ENCODE results near the gene SLC16A1.
"Not testable (repeated sequence)": the region's sequence is repeated elsewhere in the genome, so short reads cannot be mapped to it uniquely, and the experiment has no call there.

SLC16A1 gene

GRCh38 chr1:112923234-112923958 lies 32.6 kb downstream of the SLC16A1 start:
- DNase-seq, result no peak

GRCh38 chr1:112911506-112912220 lies 44.3 kb downstream of the SLC16A1 start:
- DNase-seq, result no peak

GRCh38 chr1:112909847-112910246 lies 46.1 kb downstream of the SLC16A1 start:
- no peak for DNase-seq

- no peak for DNase-seq
These were observed 49.8 kb downstream of the SLC16A1 start for GRCh38 chr1:112906150-112906698.

- no peak for DNase-seq
These were observed 50.4 kb downstream of the SLC16A1 start for GRCh38 chr1:112905395-112906149.

GRCh38 chr1:112904831-112905261 lies 51.1 kb downstream of the SLC16A1 start:
- no peak for DNase-seq

GRCh38 chr1:112904071-112904830 lies 51.7 kb downstream of the SLC16A1 start:
- DNase-seq, result no peak

- DNase-seq, result no peak
These were observed 53.8 kb downstream of the SLC16A1 start for GRCh38 chr1:112902221-112902620.

- no peak for DNase-seq
These were observed 54.6 kb downstream of the SLC16A1 start for GRCh38 chr1:112901387-112901786.

GRCh38 chr1:112896783-112897182 lies 59.2 kb downstream of the SLC16A1 start:
- DNase-seq, result no peak

- no peak for DNase-seq
These were observed 61.4 kb downstream of the SLC16A1 start for GRCh38 chr1:112894561-112895011.

- no peak for DNase-seq
These were observed 62.0 kb downstream of the SLC16A1 start for GRCh38 chr1:112894010-112894292.

GRCh38 chr1:112893288-112894009 lies 62.5 kb downstream of the SLC16A1 start:
- no peak for DNase-seq

GRCh38 chr1:112889906-112890305 lies 66.1 kb downstream of the SLC16A1 start:
- not testable (repeated sequence) for DNase-seq

- no peak for DNase-seq
These were observed 66.8 kb downstream of the SLC16A1 start for GRCh38 chr1:112889052-112889768.

GRCh38 chr1:112888630-112889029 lies 67.4 kb downstream of the SLC16A1 start:
- no peak for DNase-seq

GRCh38 chr1:112887599-112888283 lies 68.3 kb downstream of the SLC16A1 start:
- DNase-seq, result no peak

GRCh38 chr1:112884996-112885395 lies 71.0 kb downstream of the SLC16A1 start:
- DNase-seq, result not testable (repeated sequence)

- DNase-seq, result no peak
These were observed 73.7 kb downstream of the SLC16A1 start for GRCh38 chr1:112882271-112882744.

- no peak for DNase-seq
These were observed 74.3 kb downstream of the SLC16A1 start for GRCh38 chr1:112881742-112882127.

GRCh38 chr1:112879834-112880233 lies 76.2 kb downstream of the SLC16A1 start:
- no peak for DNase-seq
